Caco-2 (cell line): ENCODE measurements around the gene MARK2. TPM values are rescaled to one million over a fixed set of nuclear protein-coding genes. Genes with fewer than 3 reads are reported as not detected.
"Not testable (repeated sequence)": the region's sequence is repeated elsewhere in the genome, so short reads cannot be mapped to it uniquely, and the experiment has no call there.

Source experiments
- BruUV-seq: library from RNA; stranded (reverse); fragments of 400-500 nt; replicated peaks from 2 replicates; lab custom pipeline; 2021; lab: Mats Ljungman, UMichigan
- CTCF ChIA-PET: fragments of 300-600 bp; sonication (Branson Sonifier 250); formaldehyde crosslinking; loops from one replicate; lab custom pipeline; 2022; ENCODE audit warnings: antibody characterized with exemption; lab: Charles Lee
- POLR2A ChIA-PET: fragments of 300-600 bp; sonication (Branson Sonifier 250); formaldehyde crosslinking; loops from one replicate; lab custom pipeline; 2022; ENCODE audit warnings: antibody characterized with exemption; lab: Charles Lee
- DNase-seq, 2 experiments: peaks; one replicate each; pipeline versions ENCODE4 v3.0.0 to v3.0.0-alpha.2; 2020 to 2022
- H3K27me3 ChIP-seq: replicated peaks from 2 replicates; pipeline ENCODE4 v1.6.0; 2011; ENCODE audit warnings: low read length; ENCODE audit not compliant: control insufficient read depth, insufficient read depth
- H3K36me3 ChIP-seq: 2 replicates; pipeline ENCODE4 v1.5.1; 2011; ENCODE audit warnings: low read length; ENCODE audit not compliant: control insufficient read depth, insufficient read depth
- H3K4me1 ChIP-seq: fragments of 250-450 bp; sonication (Bioruptor Pico); 2 replicates; pipeline ENCODE4 v1.5.1; 2020; ENCODE audit warnings: mild to moderate bottlenecking
- H3K4me3 ChIP-seq: 2 replicates; pipeline ENCODE4 v1.5.1; 2011; ENCODE audit warnings: low read depth, mild to moderate bottlenecking, control low read depth, low read length
- H3K9me3 ChIP-seq: fragments of 250-450 bp; sonication (Bioruptor Pico); 2 replicates; pipeline ENCODE4 v1.5.1; 2020; ENCODE audit warnings: mild to moderate bottlenecking, moderate library complexity
- H3K27ac Mint-ChIP-seq: one replicate; pipeline ENCODE4 v1.8.0; 2022; ENCODE audit warnings: mixed read lengths; ENCODE audit not compliant: unreplicated experiment
- H3K27me3 Mint-ChIP-seq: one replicate; pipeline ENCODE4 v1.8.0; 2022; ENCODE audit warnings: mixed read lengths; ENCODE audit not compliant: insufficient read depth, unreplicated experiment
- H3K36me3 Mint-ChIP-seq: one replicate; pipeline ENCODE4 v1.8.0; 2022; ENCODE audit warnings: mild to moderate bottlenecking, mixed read lengths; ENCODE audit not compliant: insufficient read depth, unreplicated experiment
- H3K4me1 Mint-ChIP-seq: one replicate; pipeline ENCODE4 v1.8.0; 2022; ENCODE audit warnings: low read depth, mixed read lengths; ENCODE audit not compliant: unreplicated experiment
- H3K4me3 Mint-ChIP-seq: one replicate; pipeline ENCODE4 v1.8.0; 2022; ENCODE audit warnings: mild to moderate bottlenecking, moderate library complexity, mixed read lengths; ENCODE audit not compliant: unreplicated experiment
- H3K9me3 Mint-ChIP-seq: one replicate; pipeline ENCODE4 v1.8.0; 2022; ENCODE audit warnings: mixed read lengths; ENCODE audit not compliant: unreplicated experiment
- intact Hi-C: fragments of 100-400 bp; cut with micrococcal nuclease; formaldehyde crosslinking; loops from one replicate; pipeline ENCODE4 v1.10.0; 2022; ENCODE audit not compliant: unreplicated experiment
- total RNA-seq: library from RNA; stranded (reverse); gene quantifications from 2 replicates; pipeline ENCODE4 v1.2.3, GENCODE V29; 2022
- TF ChIP-seq, protein P1 (sequence below), 2 experiments: fragments of 200-600 bp in 1 of 2; IDR thresholded peaks; 1 replicate in 1 of 2; 2 replicates in 1 of 2; pipeline versions ENCODE4 v1.5.1 to v1.8.0; 2011 to 2022; ENCODE audit warnings: antibody characterized with exemption in 1 of 2, control low read depth in 1 of 2, inconsistent platforms in 1 of 2, low read depth in 1 of 2, low read length in 1 of 2, mild to moderate bottlenecking in 1 of 2, moderate library complexity in 1 of 2; ENCODE audit not compliant: insufficient read depth in 1 of 2, severe bottlenecking in 1 of 2, unreplicated experiment in 1 of 2

Gene MARK2
- total RNA-seq, 1 experiment from 2014 or later = 63.5 TPM

DNA sequence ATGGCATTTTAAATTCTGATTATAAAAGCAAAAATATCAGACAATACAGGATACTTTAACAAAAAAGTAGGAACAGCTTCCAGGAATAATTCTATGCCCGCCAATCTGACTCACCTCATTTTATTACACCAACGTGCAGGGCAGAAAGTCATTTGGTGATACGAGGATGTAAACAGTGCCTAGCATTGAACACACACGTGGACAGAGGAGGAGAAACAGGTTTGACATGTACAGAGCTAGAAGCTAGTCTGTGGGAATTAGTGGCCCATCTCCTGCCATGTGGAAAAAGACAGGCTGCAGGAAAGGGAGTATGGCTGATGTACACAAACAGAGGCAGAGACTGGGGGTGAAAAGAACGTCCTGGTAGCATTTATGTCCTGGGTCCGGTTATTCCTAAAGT is 34.7 kb upstream of the MARK2 start:
- H3K4me1 ChIP-seq = peaks cover 7% of the 10 kb centered on the region; the same call in 1 of the 2 replicates
- CTCF ChIA-PET = no interaction called here
- H3K27me3 Mint-ChIP-seq = no peaks in the 10 kb centered on the region
- H3K4me1 Mint-ChIP-seq = peaks cover 5% of the 10 kb centered on the region
- H3K9me3 Mint-ChIP-seq = no peaks in the 10 kb centered on the region
- H3K4me3 ChIP-seq = no peak overlapping the region
- H3K36me3 Mint-ChIP-seq = no peaks in the 10 kb centered on the region
- H3K27me3 ChIP-seq = no peaks in the 10 kb centered on the region
- no peaks in the 10 kb centered on the region for H3K9me3 ChIP-seq
- TF ChIP-seq, protein P1, sequence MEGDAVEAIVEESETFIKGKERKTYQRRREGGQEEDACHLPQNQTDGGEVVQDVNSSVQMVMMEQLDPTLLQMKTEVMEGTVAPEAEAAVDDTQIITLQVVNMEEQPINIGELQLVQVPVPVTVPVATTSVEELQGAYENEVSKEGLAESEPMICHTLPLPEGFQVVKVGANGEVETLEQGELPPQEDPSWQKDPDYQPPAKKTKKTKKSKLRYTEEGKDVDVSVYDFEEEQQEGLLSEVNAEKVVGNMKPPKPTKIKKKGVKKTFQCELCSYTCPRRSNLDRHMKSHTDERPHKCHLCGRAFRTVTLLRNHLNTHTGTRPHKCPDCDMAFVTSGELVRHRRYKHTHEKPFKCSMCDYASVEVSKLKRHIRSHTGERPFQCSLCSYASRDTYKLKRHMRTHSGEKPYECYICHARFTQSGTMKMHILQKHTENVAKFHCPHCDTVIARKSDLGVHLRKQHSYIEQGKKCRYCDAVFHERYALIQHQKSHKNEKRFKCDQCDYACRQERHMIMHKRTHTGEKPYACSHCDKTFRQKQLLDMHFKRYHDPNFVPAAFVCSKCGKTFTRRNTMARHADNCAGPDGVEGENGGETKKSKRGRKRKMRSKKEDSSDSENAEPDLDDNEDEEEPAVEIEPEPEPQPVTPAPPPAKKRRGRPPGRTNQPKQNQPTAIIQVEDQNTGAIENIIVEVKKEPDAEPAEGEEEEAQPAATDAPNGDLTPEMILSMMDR (IDR thresholded peaks at IDR 0.05; ENCODE audit: insufficient read depth in 1 of 2, low read depth in 1 of 2, low read length in 1 of 2, severe bottlenecking in 1 of 2, unreplicated experiment in 1 of 2) = no peak
- DNase-seq = no peak
- no TSS peak for BruUV-seq
- no peak overlapping the region for H3K27ac Mint-ChIP-seq
- no peak overlapping the region for H3K4me3 Mint-ChIP-seq
- POLR2A ChIA-PET = no interaction called here
- intact Hi-C loops = no loop called here
- H3K36me3 ChIP-seq = no peaks in the 10 kb centered on the region

DNA sequence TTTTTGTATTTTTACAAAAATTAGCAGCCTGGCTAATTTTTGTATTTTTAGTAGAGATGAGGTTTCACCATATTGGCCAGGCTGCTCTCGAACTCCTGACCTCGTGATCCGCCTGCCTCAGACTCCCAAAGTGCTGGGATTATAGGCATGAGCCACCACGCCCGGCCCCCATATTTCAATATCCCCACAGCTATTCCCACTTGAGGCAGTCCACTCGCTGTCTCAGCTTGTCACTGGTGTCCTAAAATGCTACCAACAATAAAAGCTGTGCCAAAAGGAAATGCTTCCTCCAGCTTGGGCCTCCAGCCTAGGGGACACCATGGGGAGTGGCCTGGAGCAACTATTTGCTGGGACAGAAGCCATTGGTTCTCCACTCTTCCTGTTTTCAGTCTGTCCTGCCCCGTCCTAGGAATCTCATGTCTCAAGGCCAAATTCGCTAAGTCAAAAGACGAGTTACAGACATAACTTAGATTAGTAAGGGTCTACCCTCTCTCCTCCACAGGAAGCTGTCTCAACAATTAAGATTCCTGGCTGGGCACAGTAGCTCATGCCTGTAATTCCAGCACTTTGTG is 33.0 kb upstream of the MARK2 start:
- ChIA-PET POLR2A (no interaction called here), CTCF (no interaction called here)
- BruUV-seq = no TSS peak
- no peaks in the 10 kb centered on the region for H3K36me3 ChIP-seq
- no peaks in the 10 kb centered on the region for H3K9me3 Mint-ChIP-seq
- H3K36me3 Mint-ChIP-seq = no peaks in the 10 kb centered on the region
- no peak overlapping the region for H3K4me3 ChIP-seq
- H3K27ac Mint-ChIP-seq = no peak overlapping the region
- peaks cover 5% of the 10 kb centered on the region for H3K4me1 Mint-ChIP-seq
- intact Hi-C loops = no loop called here
- no peaks in the 10 kb centered on the region for H3K27me3 Mint-ChIP-seq
- TF ChIP-seq, protein P1 (IDR thresholded peaks at IDR 0.05; ENCODE audit: insufficient read depth in 1 of 2, low read depth in 1 of 2, low read length in 1 of 2, severe bottlenecking in 1 of 2, unreplicated experiment in 1 of 2) = no peak
- H3K9me3 ChIP-seq = no peaks in the 10 kb centered on the region
- H3K4me3 Mint-ChIP-seq = no peak overlapping the region
- no peaks in the 10 kb centered on the region for H3K27me3 ChIP-seq
- DNase-seq = no peak
- peaks cover 7% of the 10 kb centered on the region; the same call in 1 of the 2 replicates for H3K4me1 ChIP-seq

DNA sequence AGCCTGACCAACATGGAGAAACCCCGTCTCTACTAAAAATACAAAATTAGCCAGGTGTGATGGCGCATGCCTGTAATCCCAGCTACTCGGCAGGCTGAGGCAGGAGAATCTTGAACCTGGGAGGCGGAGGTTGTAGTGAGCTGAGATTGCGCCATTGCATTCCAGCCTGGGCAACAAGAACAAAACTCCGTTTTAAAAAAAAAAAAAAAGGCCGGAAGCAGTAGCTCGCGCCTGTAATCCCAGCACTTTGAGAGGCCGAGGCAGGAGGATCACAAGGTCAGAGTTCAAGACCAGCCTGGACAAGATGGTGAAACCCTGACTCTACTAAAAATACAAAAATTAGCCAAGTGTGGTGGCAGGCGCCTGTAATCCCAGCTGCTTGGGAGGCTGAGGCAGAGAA is 28.5 kb upstream of the MARK2 start:
- H3K36me3 ChIP-seq, DNase-seq, H3K4me3 Mint-ChIP-seq, H3K4me3 ChIP-seq, intact Hi-C loops, H3K4me1 ChIP-seq, H3K27me3 ChIP-seq, H3K27ac Mint-ChIP-seq, H3K9me3 ChIP-seq, H3K36me3 Mint-ChIP-seq, H3K9me3 Mint-ChIP-seq, H3K27me3 Mint-ChIP-seq, BruUV-seq: not testable (repeated sequence)
- POLR2A ChIA-PET = interaction anchor here (0.6 kb wide), 1 partner anchor 48 kb away, joined by 4 read pairs; no protein-coding TSS in a partner anchor
- CTCF ChIA-PET = interaction anchor here (0.6 kb wide), 1 partner anchor 28 kb away, joined by 3 read pairs; no protein-coding TSS in a partner anchor
- peaks cover 20% of the 10 kb centered on the region for H3K4me1 Mint-ChIP-seq
